Keratinocyte (primary cell): ENCODE data around the gene STAG1.

Experiments
- EZH2 ChIP-seq: IDR thresholded peaks from one replicate; pipeline ENCODE4 v1.6.1; 2012; ENCODE audit warnings: inconsistent platforms, mild to moderate bottlenecking, low read length, moderate library complexity
- TF ChIP-seq, protein P1 (sequence below), 3 experiments: IDR thresholded peaks in 1 of 3; conservative IDR thresholded peaks in 1 of 3; optimal IDR thresholded peaks in 1 of 3; 2 replicates in 2 of 3; 3 replicates in 1 of 3; pipeline versions ENCODE3 to v1.5.1; 2011; ENCODE audit warnings: low read length in 3 of 3, mild to moderate bottlenecking in 3 of 3, moderate library complexity in 2 of 3, control low read depth in 1 of 3, inconsistent platforms in 1 of 3; ENCODE audit not compliant: insufficient read depth in 2 of 3; ENCODE audit errors: extremely low read depth in 1 of 3

DNA sequence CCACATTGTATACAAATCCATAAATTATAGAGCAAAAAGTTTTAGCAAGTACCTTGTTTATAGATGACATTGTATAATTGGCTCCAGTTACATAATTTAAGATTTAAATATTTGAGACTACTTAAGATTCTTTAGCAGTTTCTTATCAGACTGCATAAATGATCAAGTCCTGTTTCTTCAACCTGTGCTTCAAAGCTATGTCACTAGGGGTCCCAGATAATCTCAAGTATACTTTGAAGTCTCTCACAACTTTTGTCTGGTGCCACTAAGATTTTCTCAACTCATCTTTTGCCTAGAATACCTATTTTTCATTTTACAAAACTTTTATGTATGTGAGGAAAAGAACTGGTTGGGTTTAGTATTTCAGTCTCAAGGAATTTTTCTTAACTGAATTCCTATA, 205.5 kb downstream of the STAG1 start:
- TF ChIP-seq, protein P1, sequence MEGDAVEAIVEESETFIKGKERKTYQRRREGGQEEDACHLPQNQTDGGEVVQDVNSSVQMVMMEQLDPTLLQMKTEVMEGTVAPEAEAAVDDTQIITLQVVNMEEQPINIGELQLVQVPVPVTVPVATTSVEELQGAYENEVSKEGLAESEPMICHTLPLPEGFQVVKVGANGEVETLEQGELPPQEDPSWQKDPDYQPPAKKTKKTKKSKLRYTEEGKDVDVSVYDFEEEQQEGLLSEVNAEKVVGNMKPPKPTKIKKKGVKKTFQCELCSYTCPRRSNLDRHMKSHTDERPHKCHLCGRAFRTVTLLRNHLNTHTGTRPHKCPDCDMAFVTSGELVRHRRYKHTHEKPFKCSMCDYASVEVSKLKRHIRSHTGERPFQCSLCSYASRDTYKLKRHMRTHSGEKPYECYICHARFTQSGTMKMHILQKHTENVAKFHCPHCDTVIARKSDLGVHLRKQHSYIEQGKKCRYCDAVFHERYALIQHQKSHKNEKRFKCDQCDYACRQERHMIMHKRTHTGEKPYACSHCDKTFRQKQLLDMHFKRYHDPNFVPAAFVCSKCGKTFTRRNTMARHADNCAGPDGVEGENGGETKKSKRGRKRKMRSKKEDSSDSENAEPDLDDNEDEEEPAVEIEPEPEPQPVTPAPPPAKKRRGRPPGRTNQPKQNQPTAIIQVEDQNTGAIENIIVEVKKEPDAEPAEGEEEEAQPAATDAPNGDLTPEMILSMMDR (optimal IDR thresholded peaks at IDR 0.05 in 1 of 3, IDR thresholded peaks at IDR 0.05 in 1 of 3, conservative IDR thresholded peaks at IDR 0.05 in 1 of 3; ENCODE audit: extremely low read depth in 1 of 3, insufficient read depth in 2 of 3, low read length in 3 of 3) = no peak
- TF ChIP-seq EZH2 = no peak
